ENCODE data around the gene FILIP1L.

The FILIP1L gene

GRCh38 chr3:99795573-99795972 is 318.7 kb downstream of the FILIP1L start:
- DNase-seq (ENCODE audit: low read depth): no peak

- DNase-seq (ENCODE audit: low read depth): no peak
These were observed 319.8 kb downstream of the FILIP1L start for GRCh38 chr3:99794485-99794884.

GRCh38 chr3:99789011-99789721 is 325.1 kb downstream of the FILIP1L start:
- DNase-seq (ENCODE audit: low read depth): peak; percentile 70

Measured in EH (cell line).